Osteocyte (in vitro differentiated cells): ENCODE measurements around the gene FOXN4. TPM values are rescaled to one million over a fixed set of nuclear protein-coding genes. Genes with fewer than 3 reads are reported as not detected.

Source experiments
- DNase-seq: peaks from one replicate; pipeline ENCODE4 v3.0.0; 2021; ENCODE audit warnings: mixed read lengths; ENCODE audit not compliant: unreplicated experiment; ENCODE audit errors: extremely low spot score
- H3K27ac Mint-ChIP-seq: one replicate; pipeline ENCODE4 v1.8.0; 2021; ENCODE audit warnings: mild to moderate bottlenecking, mixed read lengths; ENCODE audit not compliant: unreplicated experiment
- H3K27me3 Mint-ChIP-seq: one replicate; pipeline ENCODE4 v1.8.0; 2021; ENCODE audit warnings: mixed read lengths; ENCODE audit not compliant: unreplicated experiment
- H3K36me3 Mint-ChIP-seq: one replicate; pipeline ENCODE4 v1.8.0; 2021; ENCODE audit warnings: mixed read lengths; ENCODE audit not compliant: unreplicated experiment
- H3K4me1 Mint-ChIP-seq: one replicate; pipeline ENCODE4 v1.8.0; 2021; ENCODE audit warnings: mixed read lengths; ENCODE audit not compliant: unreplicated experiment
- H3K4me3 Mint-ChIP-seq: one replicate; pipeline ENCODE4 v1.8.0; 2021; ENCODE audit warnings: mild to moderate bottlenecking, moderate library complexity, mixed read lengths; ENCODE audit not compliant: unreplicated experiment
- H3K9me3 Mint-ChIP-seq: one replicate; pipeline ENCODE4 v1.8.0; 2021; ENCODE audit warnings: mixed read lengths; ENCODE audit not compliant: unreplicated experiment
- total RNA-seq: library from RNA; stranded (reverse); gene quantifications from 2 replicates; pipeline ENCODE4 v1.2.1, GENCODE V29; 2021
- TF ChIP-seq, protein P1 (sequence below): fragments of 200-600 bp; sonication (generic); IDR thresholded peaks from 2 replicates; pipeline ENCODE4 v1.5.0; 2021; ENCODE audit warnings: antibody characterized with exemption, mild to moderate bottlenecking, moderate library complexity

The FOXN4 gene
- total RNA-seq, 1 donor from 2014 or later, result not detected

DNA sequence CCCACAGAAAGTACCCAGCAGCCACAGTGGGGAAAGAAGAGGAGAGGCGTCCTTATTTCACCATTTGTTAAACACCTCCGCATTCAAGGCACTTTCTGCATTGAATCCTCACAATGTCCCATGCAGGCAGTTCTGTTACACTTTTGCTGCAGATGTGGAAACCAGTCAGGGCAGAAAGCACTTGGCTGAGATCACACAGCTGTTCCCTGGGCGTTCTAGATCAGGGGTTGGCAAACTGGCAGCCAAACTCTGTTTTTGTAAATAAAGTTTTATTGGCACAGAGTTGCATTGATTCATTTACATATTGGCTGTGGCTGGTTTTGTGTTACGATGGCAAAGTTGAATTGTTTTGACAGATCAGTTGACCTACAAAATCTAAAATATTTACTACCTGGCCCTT lies 20.1 kb downstream of the FOXN4 start:
- H3K27ac Mint-ChIP-seq, result no peak overlapping the region
- peaks cover 5% of the 10 kb centered on the region for H3K27me3 Mint-ChIP-seq
- H3K4me3 Mint-ChIP-seq, result no peak overlapping the region
- peaks cover 2% of the 10 kb centered on the region for H3K4me1 Mint-ChIP-seq
- H3K36me3 Mint-ChIP-seq, result no peaks in the 10 kb centered on the region
- no peak for DNase-seq
- no peaks in the 10 kb centered on the region for H3K9me3 Mint-ChIP-seq
- TF ChIP-seq, protein P1, sequence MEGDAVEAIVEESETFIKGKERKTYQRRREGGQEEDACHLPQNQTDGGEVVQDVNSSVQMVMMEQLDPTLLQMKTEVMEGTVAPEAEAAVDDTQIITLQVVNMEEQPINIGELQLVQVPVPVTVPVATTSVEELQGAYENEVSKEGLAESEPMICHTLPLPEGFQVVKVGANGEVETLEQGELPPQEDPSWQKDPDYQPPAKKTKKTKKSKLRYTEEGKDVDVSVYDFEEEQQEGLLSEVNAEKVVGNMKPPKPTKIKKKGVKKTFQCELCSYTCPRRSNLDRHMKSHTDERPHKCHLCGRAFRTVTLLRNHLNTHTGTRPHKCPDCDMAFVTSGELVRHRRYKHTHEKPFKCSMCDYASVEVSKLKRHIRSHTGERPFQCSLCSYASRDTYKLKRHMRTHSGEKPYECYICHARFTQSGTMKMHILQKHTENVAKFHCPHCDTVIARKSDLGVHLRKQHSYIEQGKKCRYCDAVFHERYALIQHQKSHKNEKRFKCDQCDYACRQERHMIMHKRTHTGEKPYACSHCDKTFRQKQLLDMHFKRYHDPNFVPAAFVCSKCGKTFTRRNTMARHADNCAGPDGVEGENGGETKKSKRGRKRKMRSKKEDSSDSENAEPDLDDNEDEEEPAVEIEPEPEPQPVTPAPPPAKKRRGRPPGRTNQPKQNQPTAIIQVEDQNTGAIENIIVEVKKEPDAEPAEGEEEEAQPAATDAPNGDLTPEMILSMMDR, result no peak

DNA sequence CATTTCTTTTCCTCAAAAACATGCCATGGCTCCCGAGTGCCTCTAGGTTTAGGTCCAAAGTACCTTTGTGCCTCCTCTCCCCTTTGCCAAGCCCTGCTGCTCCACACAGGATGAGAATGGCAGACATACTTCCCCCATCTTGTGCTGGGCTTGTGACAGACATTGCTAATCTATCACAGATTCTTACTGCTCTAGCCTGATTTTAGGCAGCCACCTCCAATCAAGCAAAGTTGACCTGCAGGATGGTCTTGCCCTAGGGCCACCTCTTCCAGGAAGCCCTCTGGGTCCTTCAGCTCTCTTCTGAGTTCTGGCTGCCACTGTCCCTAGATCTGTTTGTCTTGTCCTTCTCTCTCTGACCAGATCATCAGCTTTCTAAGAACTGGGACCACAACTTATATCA lies 20.5 kb downstream of the FOXN4 start:
- no peak for DNase-seq
- no peaks in the 10 kb centered on the region for H3K36me3 Mint-ChIP-seq
- H3K9me3 Mint-ChIP-seq, result no peaks in the 10 kb centered on the region
- H3K4me3 Mint-ChIP-seq, result no peak overlapping the region
- H3K4me1 Mint-ChIP-seq, result peaks cover 5% of the 10 kb centered on the region
- H3K27me3 Mint-ChIP-seq, result peaks cover 5% of the 10 kb centered on the region
- no peak overlapping the region for H3K27ac Mint-ChIP-seq
- TF ChIP-seq, protein P1, result no peak

DNA sequence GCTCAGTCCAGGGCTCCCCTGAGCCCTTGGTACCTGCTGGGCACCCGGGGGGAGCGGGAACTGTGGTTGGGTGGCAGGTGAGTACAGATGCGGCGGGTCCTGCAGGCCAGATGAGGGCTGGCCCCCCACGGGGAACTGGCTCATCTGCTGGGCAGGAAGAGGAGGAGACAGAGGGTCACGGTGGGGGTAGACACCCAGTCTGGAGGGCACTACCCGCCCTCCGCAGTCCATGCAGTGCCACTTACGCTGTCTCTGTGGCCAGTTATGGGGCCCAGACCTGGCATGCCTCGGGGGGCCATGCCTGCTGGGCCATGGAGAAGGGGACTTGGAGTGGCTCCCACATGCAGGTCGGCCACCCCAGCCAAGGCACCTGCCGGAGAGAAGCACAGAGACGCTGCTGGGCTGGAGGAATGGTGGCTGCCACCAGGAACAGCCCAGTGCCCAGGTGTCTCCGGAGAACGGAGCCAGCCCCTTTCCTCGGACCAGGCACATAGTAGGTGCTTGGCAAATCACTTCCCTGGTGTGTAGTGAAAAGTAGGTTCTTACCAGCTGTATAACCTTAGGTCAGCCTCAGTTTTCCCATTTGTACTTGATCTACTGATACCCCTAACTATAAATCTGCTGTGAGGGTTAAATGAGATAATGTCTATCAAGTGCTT lies 21.1 kb downstream of the FOXN4 start:
- Mint-ChIP-seq H3K36me3 (no peaks in the 10 kb centered on the region), H3K27me3 (peaks cover under 1% of the 10 kb centered on the region)
- no peak for DNase-seq

DNA sequence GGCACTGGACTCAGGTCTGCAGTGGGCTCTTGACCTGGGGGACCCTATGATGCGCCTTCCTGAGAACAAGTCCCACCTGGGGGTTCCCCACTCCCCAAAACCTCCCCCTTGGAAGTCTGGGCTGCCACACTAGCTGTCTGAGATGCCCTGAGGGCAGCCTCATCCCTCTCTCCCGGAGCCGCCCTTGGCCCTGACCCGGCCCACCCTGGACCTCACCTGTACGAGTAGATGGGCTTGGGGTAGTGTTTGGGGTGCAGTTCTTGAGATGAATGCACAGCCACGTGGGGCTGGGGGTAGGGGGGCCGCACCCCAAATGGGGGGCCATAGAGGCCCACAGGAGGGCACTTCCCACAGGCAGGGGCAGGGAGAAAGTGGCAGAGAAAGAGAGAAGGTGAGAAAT lies 21.9 kb downstream of the FOXN4 start:
- Mint-ChIP-seq H3K9me3 (no peaks in the 10 kb centered on the region), H3K27ac (no peak overlapping the region), H3K4me1 (peaks cover 5% of the 10 kb centered on the region), H3K27me3 (no peaks in the 10 kb centered on the region), H3K4me3 (no peak overlapping the region), H3K36me3 (no peaks in the 10 kb centered on the region)
- no peak for DNase-seq
- TF ChIP-seq, protein P1, result no peak

More for the DNA sequence above, 21.1 kb downstream of the FOXN4 start:
- H3K4me1 Mint-ChIP-seq, result peaks cover 5% of the 10 kb centered on the region
- H3K4me3 Mint-ChIP-seq, result no peak overlapping the region
- H3K27ac Mint-ChIP-seq, result no peak overlapping the region
- H3K9me3 Mint-ChIP-seq, result no peaks in the 10 kb centered on the region
- TF ChIP-seq, protein P1, result no peak

DNA sequence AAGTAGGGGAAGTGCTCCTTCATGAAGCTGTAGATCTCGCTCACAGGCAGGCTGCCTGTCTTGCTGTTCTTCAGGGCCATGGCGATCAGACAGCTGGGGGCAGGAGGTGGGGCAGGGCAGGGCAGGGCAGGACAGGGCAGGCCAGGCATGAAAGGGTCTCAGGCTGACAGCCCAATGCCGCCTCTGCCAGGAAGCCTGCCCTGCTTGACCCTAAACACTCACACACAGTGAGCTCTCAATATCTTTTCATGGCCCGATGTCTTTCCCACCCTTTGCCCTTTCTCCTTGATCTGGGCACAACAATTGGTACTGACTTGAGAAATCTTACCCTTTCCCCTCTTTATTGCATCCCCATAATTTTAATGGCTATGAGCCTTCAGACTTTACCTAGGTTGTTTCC lies 22.4 kb downstream of the FOXN4 start:
- H3K27me3 Mint-ChIP-seq, result no peaks in the 10 kb centered on the region
- H3K27ac Mint-ChIP-seq, result no peak overlapping the region
- no peaks in the 10 kb centered on the region for H3K9me3 Mint-ChIP-seq
- DNase-seq, result no peak
- TF ChIP-seq, protein P1, result no peak
- no peaks in the 10 kb centered on the region for H3K36me3 Mint-ChIP-seq
- peaks cover 5% of the 10 kb centered on the region for H3K4me1 Mint-ChIP-seq
- H3K4me3 Mint-ChIP-seq, result no peak overlapping the region
